GM18507 (cell line): ENCODE data around the gene PROZ.

Experiments
- DNase-seq: peaks from one replicate; pipeline ENCODE4 v3.0.0; 2011; ENCODE audit warnings: low read depth; ENCODE audit not compliant: insufficient read length; ENCODE audit errors: extremely low spot score
- FAIRE-seq: peaks from 2 replicates; lab custom pipeline; 2011; peaks lifted over from hg19 to GRCh38; lab: Jason Lieb, UNC

Gene PROZ

DNA sequence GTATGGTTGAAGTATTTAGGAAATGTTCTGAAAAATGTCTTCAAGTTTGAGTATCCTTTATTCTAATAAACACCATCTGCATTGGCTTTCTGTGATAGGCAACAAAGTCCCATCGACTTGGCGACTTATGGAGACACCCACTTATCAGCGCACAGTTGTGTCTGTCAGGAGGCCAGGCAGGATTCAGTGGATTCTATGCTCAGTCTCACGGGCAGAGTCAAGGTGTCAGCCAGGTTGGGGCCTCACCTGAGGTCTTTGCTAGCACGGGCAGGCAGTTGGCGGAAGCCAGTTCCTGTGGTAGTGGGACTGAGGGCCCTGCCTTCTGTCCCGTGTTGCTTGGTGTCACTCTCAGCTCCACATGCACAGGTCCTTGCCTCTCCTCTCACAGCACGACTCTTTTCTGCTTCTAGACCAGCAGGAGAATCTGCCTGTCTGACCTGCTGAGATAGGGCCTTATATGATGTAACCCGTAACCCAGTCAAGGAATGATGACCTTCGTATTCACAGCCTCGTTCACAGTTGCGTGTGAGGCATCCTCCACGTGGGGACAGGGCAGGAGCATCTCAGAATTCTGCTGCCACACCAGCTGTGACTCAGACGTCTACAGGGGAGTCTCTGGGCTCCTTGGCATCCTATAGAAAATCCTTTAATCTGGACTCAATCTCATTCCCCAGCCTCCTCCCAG lies 61.0 kb downstream of the PROZ start:
- DNase-seq (no peak), FAIRE-seq (no peak)

DNA sequence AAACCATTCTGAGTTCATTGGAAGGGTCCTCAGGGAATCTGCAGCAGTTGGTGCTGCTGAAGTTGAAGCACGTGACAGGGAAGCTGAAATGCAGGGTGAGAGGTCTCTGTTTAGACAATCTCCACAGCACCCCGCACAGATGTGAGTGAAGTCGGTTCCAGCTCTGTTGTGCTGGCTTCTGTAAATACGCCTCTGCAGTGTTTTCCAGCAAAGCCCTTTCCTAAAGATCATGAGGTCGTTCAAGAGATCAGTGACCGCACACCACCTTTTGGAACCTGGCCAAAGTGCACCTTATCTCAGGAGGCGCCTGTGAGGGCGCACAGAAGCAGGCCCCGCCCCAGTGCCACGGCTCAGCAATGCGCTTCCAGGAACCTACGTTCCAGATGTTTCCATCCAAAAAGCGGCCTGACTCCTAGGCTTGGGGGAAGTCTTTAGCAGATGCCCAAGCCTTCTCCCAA lies 61.7 kb downstream of the PROZ start:
- DNase-seq (no peak), FAIRE-seq (no peak)

DNA sequence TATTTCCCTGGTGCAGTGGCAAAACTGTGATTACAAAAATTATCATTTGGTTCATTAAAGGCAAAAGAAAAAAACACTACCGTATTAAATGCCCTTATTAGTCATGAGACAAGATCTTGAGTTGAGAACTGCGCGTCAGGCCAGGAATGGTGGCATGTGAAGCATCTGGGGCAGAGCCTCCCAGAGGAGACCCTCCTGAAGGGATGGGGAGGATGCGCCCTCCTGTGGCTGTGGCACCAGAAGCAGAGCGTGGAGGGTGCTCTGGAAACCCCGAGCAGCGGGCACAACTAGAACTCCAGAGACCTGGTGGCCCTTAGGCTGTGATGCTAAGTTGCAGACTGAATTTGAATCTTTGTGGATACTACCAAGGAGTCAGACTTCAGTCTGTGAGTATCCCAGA lies 62.4 kb downstream of the PROZ start:
- DNase-seq (no peak), FAIRE-seq (no peak)
